ENCODE measurements around the gene LTBP4.

Gene LTBP4

DNA sequence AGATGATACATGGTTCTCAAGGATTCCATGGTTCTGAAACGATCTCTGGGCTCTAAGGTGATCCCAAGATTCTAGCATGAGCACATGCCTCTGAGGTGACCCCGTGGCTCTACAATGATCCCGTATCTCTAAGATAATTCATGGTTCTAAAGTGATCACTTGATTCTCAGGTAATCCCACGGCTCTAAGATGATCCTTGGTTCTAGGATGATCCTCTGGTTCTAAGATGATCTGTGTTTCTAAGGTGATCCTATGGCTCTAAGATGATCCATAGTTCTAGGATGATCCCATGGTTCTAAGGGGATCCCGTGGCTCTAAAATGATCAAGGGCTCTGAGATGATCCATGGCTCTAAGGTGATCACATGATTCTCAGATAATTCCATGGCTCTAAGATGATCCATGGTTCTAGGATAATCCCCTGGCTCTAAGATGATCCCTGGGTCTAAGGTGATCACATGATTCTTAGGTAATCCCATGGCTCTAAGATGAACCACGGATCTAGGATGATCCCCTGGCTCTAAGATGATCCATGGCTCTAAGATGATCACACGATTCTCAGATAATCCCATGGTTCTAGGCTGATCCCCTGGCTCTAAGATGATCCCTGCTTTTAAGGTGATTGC is 67.9 kb downstream of the LTBP4 start:
- DNase-seq: no peak

DNA sequence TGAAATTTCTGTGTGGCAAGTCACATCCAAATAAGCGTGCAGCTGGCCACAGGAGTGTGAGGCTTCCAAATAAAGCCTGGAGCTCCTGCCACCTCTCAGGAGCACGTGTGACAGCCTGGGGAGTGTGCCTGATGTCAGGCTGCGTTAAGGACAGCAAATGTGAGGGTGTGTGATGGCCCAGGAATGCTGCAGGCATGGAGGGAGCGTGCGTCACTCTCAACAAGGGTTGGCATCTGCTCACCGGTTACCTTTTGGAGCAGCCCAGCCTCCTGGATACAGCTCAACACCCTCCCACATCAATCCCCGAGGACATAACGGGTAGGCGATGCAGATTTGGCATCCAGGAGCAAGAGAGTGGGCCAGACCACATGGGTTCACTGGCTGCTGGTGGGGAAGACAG is 70.2 kb downstream of the LTBP4 start:
- no peak for DNase-seq

DNA sequence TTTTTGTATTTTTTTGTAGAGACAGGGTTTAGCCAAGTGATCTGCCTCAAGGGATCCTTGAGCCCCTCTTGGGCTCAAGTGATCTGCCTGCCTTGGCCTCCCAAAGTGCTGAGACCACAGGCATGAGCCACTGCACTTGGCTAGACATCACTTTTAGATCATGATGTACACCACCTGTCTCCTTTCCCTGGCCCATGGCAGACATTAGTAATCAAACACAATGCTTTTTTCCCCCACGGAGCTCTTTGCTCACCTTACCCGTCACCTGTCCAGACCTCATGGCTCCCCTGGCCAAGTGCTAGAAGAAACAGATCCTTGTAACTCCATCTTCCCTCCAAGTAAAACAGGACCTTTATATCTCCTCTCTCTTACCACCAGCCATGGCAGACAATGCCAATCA is 70.9 kb downstream of the LTBP4 start:
- DNase-seq: no peak

DNA sequence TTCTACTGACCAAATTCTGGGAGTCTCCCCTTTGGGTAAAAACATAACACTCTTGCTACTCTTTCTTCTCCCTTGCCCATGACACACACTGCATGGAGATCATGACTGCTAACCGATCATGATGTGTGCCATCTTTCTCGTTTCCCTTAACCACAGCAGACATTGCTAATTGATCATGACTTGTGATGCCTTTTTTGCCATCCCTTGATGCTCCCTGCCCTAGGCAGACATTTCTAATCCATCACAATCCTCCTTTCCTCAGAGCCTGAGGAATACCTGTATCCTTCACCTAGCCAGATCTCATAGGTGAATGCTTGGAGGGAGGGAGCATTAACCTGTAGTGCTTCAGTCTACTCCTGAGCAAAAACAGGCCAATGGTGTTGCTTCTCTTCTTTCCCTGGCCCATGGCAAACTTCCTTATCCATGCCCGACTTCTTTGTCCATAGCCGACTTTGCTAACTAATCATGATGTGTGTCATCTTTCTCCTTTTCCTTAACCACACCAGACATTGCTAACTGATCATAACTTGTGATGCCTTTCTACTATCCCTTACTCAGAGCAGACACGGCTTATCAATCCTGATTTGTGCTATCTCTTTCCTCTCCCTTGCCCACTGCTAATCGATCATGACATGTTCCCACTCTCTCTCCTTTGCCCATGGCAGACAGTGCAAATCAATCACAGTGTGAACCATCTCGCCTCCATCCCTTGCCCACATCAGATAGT is 71.6 kb downstream of the LTBP4 start:
- no peak for DNase-seq

DNA sequence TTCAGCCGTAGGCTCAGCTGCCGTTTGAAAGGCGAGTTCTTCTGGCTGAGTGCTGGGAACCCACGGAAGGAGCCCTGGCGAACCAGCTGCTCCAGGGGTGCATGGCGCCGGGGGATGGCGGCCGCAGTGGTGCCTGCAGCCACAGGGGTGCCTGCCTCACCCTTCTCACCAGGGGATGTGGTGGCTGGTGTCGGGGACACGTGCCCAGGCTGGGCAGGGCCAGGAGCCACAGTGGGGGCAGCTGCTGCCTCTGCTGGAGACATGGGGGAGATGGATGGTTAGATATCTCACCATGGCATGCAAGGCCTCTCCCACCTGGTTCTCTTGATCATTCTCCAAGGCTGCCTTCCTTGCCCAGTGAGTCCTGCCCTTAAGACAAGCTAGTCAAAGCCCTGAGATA is 72.2 kb downstream of the LTBP4 start:
- peak; percentile 30 to 31 for DNase-seq

DNA sequence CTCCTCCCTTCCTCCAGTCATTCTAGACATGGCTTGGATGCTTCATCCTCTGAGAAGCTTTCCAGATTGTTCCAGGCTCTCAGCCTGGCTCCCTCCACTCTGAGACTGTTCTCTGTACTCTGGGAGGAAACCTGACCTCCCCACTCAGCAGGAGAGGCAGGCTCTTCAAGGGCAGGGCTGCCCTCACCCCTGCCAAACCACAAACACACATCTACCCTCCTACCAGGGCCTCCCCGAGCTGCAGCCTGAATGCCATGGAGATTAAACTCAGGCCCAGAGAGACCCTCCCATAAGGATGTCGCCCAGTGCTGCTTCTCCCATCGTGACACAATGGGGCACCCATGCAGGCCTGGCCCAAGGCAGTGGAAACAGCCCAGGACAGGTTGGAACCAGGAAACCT is 73.1 kb downstream of the LTBP4 start:
- DNase-seq: no peak

DNA sequence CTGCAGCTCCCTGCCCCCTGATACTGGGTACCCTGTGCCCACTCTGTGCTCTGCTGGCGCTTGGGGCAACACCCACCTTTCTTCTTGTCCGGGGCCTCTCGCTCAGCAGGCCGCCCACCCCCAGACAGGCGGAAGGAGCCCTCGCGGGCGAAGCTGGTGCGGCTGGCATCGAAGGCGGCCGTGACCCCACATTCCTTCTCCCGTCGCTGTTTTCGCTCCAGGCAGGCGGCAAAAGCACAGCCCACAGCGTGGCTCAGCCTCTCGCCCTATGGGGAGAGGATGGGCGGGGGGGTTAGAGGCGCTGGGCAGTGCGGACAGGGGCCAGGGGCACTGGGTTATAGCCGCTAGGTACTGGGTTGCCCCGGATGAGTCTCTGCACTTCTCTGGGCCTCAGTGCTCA is 76.0 kb downstream of the LTBP4 start:
- DNase-seq: no peak
